Ovary (tissue), 3 donors: ENCODE measurements around the gene AOAH.

Experiments
- POLR2A ChIP-seq: fragments of 450-650 bp; IDR thresholded peaks from one replicate; pipeline ENCODE4 v1.6.1; 2017; ENCODE audit warnings: antibody characterized with exemption, mild to moderate bottlenecking, moderate library complexity
- TF ChIP-seq, protein P1 (sequence below), 3 donors: fragments of 450-650 bp in 2 of 3; fragments of 200-600 bp in 1 of 3; IDR thresholded peaks; one replicate each; pipeline versions ENCODE4 v1.5.1 to v1.8.0; 2016 to 2022; ENCODE audit warnings: antibody characterized with exemption in 3 of 3, mild to moderate bottlenecking in 1 of 3
- donor health status: DM: no; HTN: no; CAD: no.

DNA sequence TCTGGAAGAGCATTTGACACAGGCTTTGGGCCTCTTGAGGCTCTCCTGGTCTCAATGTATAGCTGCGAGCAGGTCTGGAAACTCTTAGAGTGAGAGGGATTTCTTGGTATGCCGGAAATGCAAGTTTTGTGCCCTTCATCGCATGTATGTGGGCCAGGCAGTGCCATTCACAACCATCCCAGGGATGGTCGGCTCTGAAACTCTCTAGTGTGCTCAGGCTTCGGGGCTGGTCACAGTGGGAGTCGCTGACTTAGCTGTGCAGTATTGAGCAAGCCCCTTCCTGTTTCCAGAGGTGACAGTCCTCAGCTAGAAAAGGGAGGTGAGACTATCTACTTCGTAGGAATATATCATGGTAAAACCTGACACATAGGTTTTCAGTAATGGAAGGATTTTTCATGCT is 2.0 kb upstream of the AOAH start:
- TF ChIP-seq, protein P1, sequence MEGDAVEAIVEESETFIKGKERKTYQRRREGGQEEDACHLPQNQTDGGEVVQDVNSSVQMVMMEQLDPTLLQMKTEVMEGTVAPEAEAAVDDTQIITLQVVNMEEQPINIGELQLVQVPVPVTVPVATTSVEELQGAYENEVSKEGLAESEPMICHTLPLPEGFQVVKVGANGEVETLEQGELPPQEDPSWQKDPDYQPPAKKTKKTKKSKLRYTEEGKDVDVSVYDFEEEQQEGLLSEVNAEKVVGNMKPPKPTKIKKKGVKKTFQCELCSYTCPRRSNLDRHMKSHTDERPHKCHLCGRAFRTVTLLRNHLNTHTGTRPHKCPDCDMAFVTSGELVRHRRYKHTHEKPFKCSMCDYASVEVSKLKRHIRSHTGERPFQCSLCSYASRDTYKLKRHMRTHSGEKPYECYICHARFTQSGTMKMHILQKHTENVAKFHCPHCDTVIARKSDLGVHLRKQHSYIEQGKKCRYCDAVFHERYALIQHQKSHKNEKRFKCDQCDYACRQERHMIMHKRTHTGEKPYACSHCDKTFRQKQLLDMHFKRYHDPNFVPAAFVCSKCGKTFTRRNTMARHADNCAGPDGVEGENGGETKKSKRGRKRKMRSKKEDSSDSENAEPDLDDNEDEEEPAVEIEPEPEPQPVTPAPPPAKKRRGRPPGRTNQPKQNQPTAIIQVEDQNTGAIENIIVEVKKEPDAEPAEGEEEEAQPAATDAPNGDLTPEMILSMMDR (IDR thresholded peaks at IDR 0.05): no peak
- no peak for TF ChIP-seq POLR2A
